ENCODE measurements around the gene ACOT7. TPM values are rescaled to one million over a fixed set of nuclear protein-coding genes. Genes with fewer than 3 reads are reported as not detected.

ACOT7 gene
- total RNA-seq, 4 donors from 2014 or later: 23.5 to 50.7 (median 39.0) TPM

- DNase-seq: no peak
- no peak for TF ChIP-seq POLR2A (IDR thresholded peaks at IDR 0.05)
- TF ChIP-seq, protein P1, sequence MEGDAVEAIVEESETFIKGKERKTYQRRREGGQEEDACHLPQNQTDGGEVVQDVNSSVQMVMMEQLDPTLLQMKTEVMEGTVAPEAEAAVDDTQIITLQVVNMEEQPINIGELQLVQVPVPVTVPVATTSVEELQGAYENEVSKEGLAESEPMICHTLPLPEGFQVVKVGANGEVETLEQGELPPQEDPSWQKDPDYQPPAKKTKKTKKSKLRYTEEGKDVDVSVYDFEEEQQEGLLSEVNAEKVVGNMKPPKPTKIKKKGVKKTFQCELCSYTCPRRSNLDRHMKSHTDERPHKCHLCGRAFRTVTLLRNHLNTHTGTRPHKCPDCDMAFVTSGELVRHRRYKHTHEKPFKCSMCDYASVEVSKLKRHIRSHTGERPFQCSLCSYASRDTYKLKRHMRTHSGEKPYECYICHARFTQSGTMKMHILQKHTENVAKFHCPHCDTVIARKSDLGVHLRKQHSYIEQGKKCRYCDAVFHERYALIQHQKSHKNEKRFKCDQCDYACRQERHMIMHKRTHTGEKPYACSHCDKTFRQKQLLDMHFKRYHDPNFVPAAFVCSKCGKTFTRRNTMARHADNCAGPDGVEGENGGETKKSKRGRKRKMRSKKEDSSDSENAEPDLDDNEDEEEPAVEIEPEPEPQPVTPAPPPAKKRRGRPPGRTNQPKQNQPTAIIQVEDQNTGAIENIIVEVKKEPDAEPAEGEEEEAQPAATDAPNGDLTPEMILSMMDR (IDR thresholded peaks at IDR 0.05): peak; percentile 55 to 80 (median 70)
- intact Hi-C loops (cut with DNase I): loop anchor here (10.0 kb wide), 1 partner anchor 293 kb away; no protein-coding TSS in a partner anchor
- H3K27ac ChIP-seq: peak overlapping the region; percentile 27 to 71 (median 60)
- no peaks in the 10 kb centered on the region for H3K27me3 ChIP-seq
- peaks cover 0 to 5% (median 0%) of the 10 kb centered on the region in 3 donors for H3K36me3 ChIP-seq
- no peak overlapping the region for H3K4me3 ChIP-seq
- peaks cover 36 to 67% (median 39%) of the 10 kb centered on the region in 3 donors for H3K4me1 ChIP-seq
- WGBS, 2 donors: 62% methylated on average over 10 to 12 of the region's 15 CpGs
- H3K9me3 ChIP-seq: no peaks in the 10 kb centered on the region
Observed at GRCh38 chr1:6347641-6348487, 45.7 kb downstream of the ACOT7 start.

GRCh38 chr1:6345460-6345859 lies 48.1 kb downstream of the ACOT7 start:
- Histone ChIP-seq H3K4me3 (no peak overlapping the region), H3K36me3 (peaks cover 0 to 5% (median 0%) of the 10 kb centered on the region in 3 donors), H3K27me3 (no peaks in the 10 kb centered on the region), H3K9me3 (no peaks in the 10 kb centered on the region), H3K27ac (no peak overlapping the region), H3K4me1 (peaks cover 23 to 45% (median 25%) of the 10 kb centered on the region in 3 donors)
- no peak for TF ChIP-seq POLR2A (IDR thresholded peaks at IDR 0.05)
- TF ChIP-seq, protein P1 (IDR thresholded peaks at IDR 0.05): no peak
- 92 to 96% methylated on average over 11 to 13 of the region's 14 CpGs for WGBS, 2 donors
- intact Hi-C loops (cut with DNase I): loop anchor here (10.0 kb wide), 1 partner anchor 291 kb away; no protein-coding TSS in a partner anchor
- DNase-seq: no peak

DNA sequence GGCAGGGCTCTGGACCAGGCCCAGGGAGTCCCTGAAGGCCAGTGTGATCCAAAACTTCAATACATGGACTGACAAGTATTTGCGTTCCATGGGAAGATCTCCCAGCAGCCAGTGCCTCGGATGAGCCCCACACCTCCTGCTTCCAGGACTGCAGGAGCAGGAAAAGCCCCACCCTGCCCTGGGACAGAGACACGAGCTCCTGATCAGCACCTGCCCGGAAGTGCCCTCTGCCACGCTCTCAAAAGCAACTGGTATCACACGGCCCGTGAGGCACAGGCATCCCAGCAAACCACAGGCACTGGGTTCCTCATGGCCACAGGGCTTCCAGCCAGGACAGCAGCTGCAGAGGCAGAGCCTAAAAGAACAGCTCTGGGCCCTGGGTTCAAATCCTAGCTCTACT lies 48.6 kb downstream of the ACOT7 start:
- TF ChIP-seq, protein P1 (IDR thresholded peaks at IDR 0.05): no peak
- TF ChIP-seq POLR2A (IDR thresholded peaks at IDR 0.05): no peak
- no CpG with 5 or more reads among the region's 7 CpGs for WGBS, 2 donors
- Histone ChIP-seq H3K27me3 (no peaks in the 10 kb centered on the region), H3K9me3 (no peaks in the 10 kb centered on the region), H3K4me1 (peaks cover 21 to 41% (median 21%) of the 10 kb centered on the region in 3 donors), H3K4me3 (no peak overlapping the region), H3K36me3 (peaks cover 0 to 5% (median 0%) of the 10 kb centered on the region in 3 donors), H3K27ac (no peak overlapping the region)
- no peak for DNase-seq
- intact Hi-C loops (cut with DNase I): loop anchor here (10.0 kb wide), 1 partner anchor 290 kb away; no protein-coding TSS in a partner anchor

GRCh38 chr1:6343506-6344405 lies 49.8 kb downstream of the ACOT7 start:
- DNase-seq: no peak
- Histone ChIP-seq H3K27ac (peak overlapping the region in 1 of 4 donors; percentile 49), H3K27me3 (no peaks in the 10 kb centered on the region), H3K4me3 (no peak overlapping the region), H3K4me1 (peaks cover 13 to 28% (median 14%) of the 10 kb centered on the region in 3 donors), H3K9me3 (no peaks in the 10 kb centered on the region), H3K36me3 (peaks cover 0 to 12% (median 0%) of the 10 kb centered on the region in 3 donors)
- 44 to 52% methylated on average over 9 to 14 of the region's 17 CpGs for WGBS, 2 donors
- intact Hi-C loops (cut with DNase I): loop anchor here (2.0 to 10.0 kb wide), 2 partner anchors 97 to 289 kb away; no protein-coding TSS in a partner anchor
- no peak for TF ChIP-seq POLR2A (IDR thresholded peaks at IDR 0.05)
- TF ChIP-seq, protein P1 (IDR thresholded peaks at IDR 0.05): peak; percentile 61 to 99 (median 96)

All from esophagus squamous epithelium (tissue), 5 donors.